ENCODE data around the gene FAM47E. TPM values are rescaled to one million over a fixed set of nuclear protein-coding genes. Genes with fewer than 3 reads are reported as not detected.

Gene FAM47E
- total and polyA plus RNA-seq, 11 donors: 0.36 to 4.9 (median 2.5) TPM

DNA sequence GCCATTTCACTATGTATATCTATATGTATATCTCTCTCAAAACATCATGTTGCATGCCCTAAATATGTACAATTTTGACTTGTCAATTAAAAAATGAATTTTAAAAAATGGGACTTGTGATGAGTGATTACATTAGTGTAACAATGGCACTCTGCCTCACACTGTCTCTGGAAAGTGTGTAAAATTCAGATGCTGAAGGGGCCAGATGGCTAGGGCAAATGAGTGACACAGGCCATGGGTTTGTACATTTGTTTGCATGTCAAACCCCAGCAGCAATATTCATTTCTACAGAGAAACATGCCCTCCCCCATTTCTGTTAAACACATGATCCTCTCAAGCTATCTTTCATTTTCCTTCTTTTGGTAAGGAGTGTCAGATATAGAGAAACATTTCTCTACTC, 46.0 kb upstream of the FAM47E start:
- TF ChIP-seq POLR2A (IDR thresholded peaks at IDR 0.05): no peak
- TF ChIP-seq, protein P1, sequence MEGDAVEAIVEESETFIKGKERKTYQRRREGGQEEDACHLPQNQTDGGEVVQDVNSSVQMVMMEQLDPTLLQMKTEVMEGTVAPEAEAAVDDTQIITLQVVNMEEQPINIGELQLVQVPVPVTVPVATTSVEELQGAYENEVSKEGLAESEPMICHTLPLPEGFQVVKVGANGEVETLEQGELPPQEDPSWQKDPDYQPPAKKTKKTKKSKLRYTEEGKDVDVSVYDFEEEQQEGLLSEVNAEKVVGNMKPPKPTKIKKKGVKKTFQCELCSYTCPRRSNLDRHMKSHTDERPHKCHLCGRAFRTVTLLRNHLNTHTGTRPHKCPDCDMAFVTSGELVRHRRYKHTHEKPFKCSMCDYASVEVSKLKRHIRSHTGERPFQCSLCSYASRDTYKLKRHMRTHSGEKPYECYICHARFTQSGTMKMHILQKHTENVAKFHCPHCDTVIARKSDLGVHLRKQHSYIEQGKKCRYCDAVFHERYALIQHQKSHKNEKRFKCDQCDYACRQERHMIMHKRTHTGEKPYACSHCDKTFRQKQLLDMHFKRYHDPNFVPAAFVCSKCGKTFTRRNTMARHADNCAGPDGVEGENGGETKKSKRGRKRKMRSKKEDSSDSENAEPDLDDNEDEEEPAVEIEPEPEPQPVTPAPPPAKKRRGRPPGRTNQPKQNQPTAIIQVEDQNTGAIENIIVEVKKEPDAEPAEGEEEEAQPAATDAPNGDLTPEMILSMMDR (IDR thresholded peaks at IDR 0.05): no peak
- no peak overlapping the region for H3K4me3 ChIP-seq
- no peaks in the 10 kb centered on the region for H3K9me3 ChIP-seq
- H3K4me1 ChIP-seq: peaks cover 24 to 98% (median 80%) of the 10 kb centered on the region in 12 donors
- no peaks in the 10 kb centered on the region for H3K36me3 ChIP-seq
- intact Hi-C loops (cut with DNase I): loop anchor here in 1 of 10 donors (10.0 kb wide), 1 partner anchor 99 kb away; the partner anchor contains the start of gene STBD1
- DNase-seq: no peak
- no peaks in the 10 kb centered on the region for H3K27me3 ChIP-seq
- ATAC-seq: no peak
- H3K27ac ChIP-seq: peak overlapping the region in 7 of 12 donors; percentile 51 to 99 (median 96)

DNA sequence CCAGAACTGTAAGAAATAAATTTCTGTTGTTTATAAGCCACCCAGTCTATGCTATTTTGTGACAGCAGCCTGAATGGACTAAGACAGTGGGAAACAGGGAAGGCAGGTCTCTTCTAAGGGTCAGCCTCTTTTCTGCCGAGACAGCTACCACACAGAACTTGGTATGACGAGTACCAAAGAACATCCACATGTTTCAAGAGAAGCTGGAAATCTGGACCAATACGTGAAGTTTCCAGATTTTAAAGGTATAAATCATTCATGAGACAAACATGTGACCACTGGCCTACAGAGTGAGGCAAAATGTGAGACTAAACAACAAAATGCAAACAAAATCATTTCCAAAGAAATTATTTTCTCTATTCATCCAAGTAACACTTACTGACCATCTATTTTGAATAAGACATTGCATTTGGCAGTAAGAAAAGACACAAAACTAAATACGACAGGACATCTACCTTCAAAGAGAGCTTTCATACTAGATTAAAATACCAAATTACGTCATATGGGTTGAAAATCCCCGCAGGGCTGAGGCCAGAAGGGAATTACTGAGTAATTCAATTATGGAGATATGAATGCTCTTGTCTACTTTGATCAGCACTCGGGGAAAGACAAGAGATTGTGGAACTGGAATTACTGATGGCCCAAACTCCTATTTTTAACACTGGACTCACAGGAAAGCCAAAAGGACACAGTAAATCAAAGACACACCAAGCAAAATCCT, 45.1 kb upstream of the FAM47E start:
- Histone ChIP-seq H3K4me1 (peaks cover 25 to 98% (median 80%) of the 10 kb centered on the region in 12 donors), H3K36me3 (no peaks in the 10 kb centered on the region), H3K27ac (peak overlapping the region in 11 of 12 donors; percentile 3 to 99 (median 96)), H3K4me3 (no peak overlapping the region), H3K9me3 (no peaks in the 10 kb centered on the region), H3K27me3 (no peaks in the 10 kb centered on the region)
- ATAC-seq: no peak
- whole genome bisulfite sequencing, 4 donors: 35 to 68% (median 50%) methylated on average over 7 of the region's 7 CpGs
- DNase-seq: no peak
- intact Hi-C loops (cut with DNase I): loop anchor here in 1 of 10 donors (10.0 kb wide), 1 partner anchor 98 kb away; the partner anchor contains the start of gene STBD1
- no peak for TF ChIP-seq POLR2A (IDR thresholded peaks at IDR 0.05)
- TF ChIP-seq, protein P1 (IDR thresholded peaks at IDR 0.05): no peak

DNA sequence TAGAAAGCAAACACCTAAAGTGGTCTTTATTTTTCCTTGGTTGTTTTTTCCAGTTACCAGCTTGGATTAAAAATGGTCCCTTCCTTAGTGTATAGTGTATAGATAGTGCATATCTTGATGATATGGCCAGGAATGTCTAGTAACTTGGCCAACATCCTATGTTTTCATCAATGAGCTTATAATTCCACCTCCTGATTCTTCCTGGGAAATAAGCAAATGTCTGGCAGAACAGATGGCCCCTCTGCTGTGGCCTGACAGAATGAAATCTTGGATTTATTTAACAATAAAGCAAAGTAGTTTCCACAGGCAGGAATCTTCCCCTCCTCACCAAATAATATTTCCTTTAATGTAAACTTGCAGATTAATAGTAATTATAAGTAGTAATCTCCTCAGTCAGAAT, 44.0 kb upstream of the FAM47E start:
- TF ChIP-seq POLR2A (IDR thresholded peaks at IDR 0.05): no peak
- TF ChIP-seq, protein P1 (IDR thresholded peaks at IDR 0.05): no peak
- H3K36me3 ChIP-seq: no peaks in the 10 kb centered on the region
- H3K27ac ChIP-seq: peak overlapping the region in 11 of 12 donors; percentile 58 to 99 (median 96)
- H3K9me3 ChIP-seq: no peaks in the 10 kb centered on the region
- DNase-seq (no peak), ATAC-seq (no peak)
- no peaks in the 10 kb centered on the region for H3K27me3 ChIP-seq
- H3K4me3 ChIP-seq: peak overlapping the region in 3 of 12 donors; percentile 36 to 45 (median 45)
- intact Hi-C loops (cut with DNase I): loop anchor here in 1 of 10 donors (10.0 kb wide), 1 partner anchor 97 kb away; the partner anchor contains the start of gene STBD1
- H3K4me1 ChIP-seq: peaks cover 28 to 99% (median 89%) of the 10 kb centered on the region in 12 donors

DNA sequence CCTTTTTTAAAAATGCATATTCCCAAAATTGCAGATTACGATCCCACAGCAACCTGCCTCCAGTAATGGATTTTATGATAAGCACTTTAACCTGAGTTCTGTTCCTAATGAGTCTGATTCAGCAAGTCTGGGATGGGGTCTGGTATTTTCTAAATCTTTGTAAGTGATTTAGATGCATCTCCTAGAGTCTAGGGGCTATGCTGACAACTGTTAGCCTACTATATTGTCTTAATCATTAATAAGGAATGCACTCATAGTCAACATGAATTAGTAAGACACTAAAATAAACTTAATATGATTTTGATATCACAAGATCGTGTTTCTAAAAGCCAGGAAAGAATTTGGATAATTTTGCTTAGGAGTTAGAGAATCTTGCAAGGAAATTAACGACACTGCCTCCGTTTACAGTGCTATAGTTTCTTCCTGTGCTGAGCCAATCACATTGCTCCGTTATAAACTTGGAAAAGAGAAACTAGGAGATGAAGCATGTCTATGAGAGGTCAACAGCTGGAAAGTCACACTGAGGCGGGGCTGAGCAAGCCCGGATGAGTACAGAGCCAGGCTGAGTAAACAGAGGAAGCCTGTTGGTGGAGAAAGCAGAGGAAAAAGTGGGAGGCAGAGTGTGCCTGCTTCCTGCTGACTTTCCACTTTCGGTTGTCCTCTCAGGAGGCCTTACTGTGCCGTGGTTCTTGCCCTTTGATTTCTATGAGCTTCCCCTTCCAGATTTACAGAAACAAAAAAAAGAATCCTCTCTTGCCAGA, 43.3 kb upstream of the FAM47E start:
- peak; percentile 88 to 96 (median 95) for ATAC-seq
- H3K4me1 ChIP-seq: peaks cover 28 to 95% (median 87%) of the 10 kb centered on the region in 12 donors
- 9 to 24% (median 12%) methylated on average over 9 of the region's 9 CpGs for WGBS, 4 donors

More for the DNA sequence above, 43.3 kb upstream of the FAM47E start:
- Histone ChIP-seq H3K27ac (peak overlapping the region; percentile 55 to 99 (median 96)), H3K4me3 (peak overlapping the region in 9 of 12 donors; percentile 20 to 45 (median 33)), H3K27me3 (no peaks in the 10 kb centered on the region), H3K9me3 (no peaks in the 10 kb centered on the region), H3K36me3 (no peaks in the 10 kb centered on the region)
- peak; percentile 82 to 89 (median 86) for DNase-seq
- TF ChIP-seq POLR2A (IDR thresholded peaks at IDR 0.05): peak in 1 of 2 donors; percentile 48
- TF ChIP-seq, protein P1 (IDR thresholded peaks at IDR 0.05): no peak
- intact Hi-C loops (cut with DNase I): loop anchor here in 1 of 10 donors (10.0 kb wide), 1 partner anchor 97 kb away; the partner anchor contains the start of gene STBD1

All from heart left ventricle (tissue), 16 donors.